ENCODE results near the gene RHOC.
A peak's percentile ranks its signal among the peaks of the same experiment; 100 is the strongest.

Gene RHOC

GRCh38 chr1:112700290-112701226, 6.4 kb downstream of the RHOC start:
- no peak for DNase-seq

- DNase-seq: no peak
Observed at GRCh38 chr1:112699425-112700144, 7.3 kb downstream of the RHOC start.

- peak; percentile 11 to 63 for DNase-seq
Observed at GRCh38 chr1:112698366-112699310, 8.3 kb downstream of the RHOC start.

GRCh38 chr1:112697781-112698201, 9.1 kb downstream of the RHOC start:
- DNase-seq: no peak

GRCh38 chr1:112696578-112697314, 10.2 kb downstream of the RHOC start:
- DNase-seq: no peak

- DNase-seq: no peak
Observed at GRCh38 chr1:112695276-112695675, 11.7 kb downstream of the RHOC start.

- DNase-seq: no peak
Observed at GRCh38 chr1:112694363-112694929, 12.5 kb downstream of the RHOC start.

GRCh38 chr1:112693821-112694220, 13.1 kb downstream of the RHOC start:
- DNase-seq: no peak

GRCh38 chr1:112692681-112693080, 14.2 kb downstream of the RHOC start:
- no peak for DNase-seq

GRCh38 chr1:112689842-112690237, 17.1 kb downstream of the RHOC start:
- no peak for DNase-seq

- no peak for DNase-seq
Observed at GRCh38 chr1:112689196-112689841, 17.6 kb downstream of the RHOC start.

GRCh38 chr1:112688781-112689193, 18.1 kb downstream of the RHOC start:
- DNase-seq: no peak

- no peak for DNase-seq
Observed at GRCh38 chr1:112687785-112688496, 19.0 kb downstream of the RHOC start.

- DNase-seq: no peak
Observed at GRCh38 chr1:112687361-112687760, 19.6 kb downstream of the RHOC start.

- DNase-seq: no peak
Observed at GRCh38 chr1:112686835-112687234, 20.1 kb downstream of the RHOC start.

GRCh38 chr1:112686417-112686816, 20.5 kb downstream of the RHOC start:
- DNase-seq: no peak

- DNase-seq: no peak
Observed at GRCh38 chr1:112685913-112686312, 21.0 kb downstream of the RHOC start.

- no peak for DNase-seq
Observed at GRCh38 chr1:112678605-112679004, 28.3 kb downstream of the RHOC start.

GRCh38 chr1:112677501-112677900, 29.4 kb downstream of the RHOC start:
- DNase-seq: no peak

GRCh38 chr1:112676543-112676942, 30.4 kb downstream of the RHOC start:
- DNase-seq: no peak
